Tibial nerve (tissue), 4 donors: ENCODE data around the gene NAA38. TPM values are rescaled to one million over a fixed set of nuclear protein-coding genes. Genes with fewer than 3 reads are reported as not detected.

Experiments used
- DNase-seq, 2 donors: peaks; one replicate each; pipeline ENCODE4 v3.0.0-alpha.2; 2019; ENCODE audit warnings: low spot score in 2 of 2
- H3K27ac ChIP-seq, 4 donors: fragments of 200-600 bp; sonication (generic) in 3 of 4; one replicate each; pipeline ENCODE4 v1.5.1; 2017 to 2019; ENCODE audit warnings: mild to moderate bottlenecking in 1 of 4
- H3K27me3 ChIP-seq, 2 donors: fragments of 200-600 bp; sonication (generic) in 1 of 2; one replicate each; pipeline versions ENCODE4 v1.5.1 to v1.6.0; 2017 to 2019
- H3K36me3 ChIP-seq, 3 donors: fragments of 200-600 bp; sonication (generic); one replicate each; pipeline ENCODE4 v1.5.1; 2018 to 2019
- H3K4me1 ChIP-seq, 4 donors: fragments of 200-600 bp; sonication (generic) in 3 of 4; one replicate each; pipeline ENCODE4 v1.5.1; 2017 to 2019
- H3K4me3 ChIP-seq, 4 donors: fragments of 200-600 bp; sonication (generic) in 3 of 4; one replicate each; pipeline ENCODE4 v1.5.1; 2017 to 2019; ENCODE audit warnings: mild to moderate bottlenecking in 1 of 4, moderate library complexity in 1 of 4
- H3K9me3 ChIP-seq, 4 donors: fragments of 200-600 bp; sonication (generic) in 3 of 4; one replicate each; pipeline ENCODE4 v1.5.1; 2017 to 2019
- EP300 ChIP-seq, 2 donors: sonication (generic); formaldehyde crosslinking; IDR thresholded peaks; one replicate each; pipeline ENCODE4 v1.6.1; 2017; ENCODE audit warnings: antibody characterized with exemption in 2 of 2, mild to moderate bottlenecking in 1 of 2
- POLR2A ChIP-seq, 2 donors: fragments of 450-650 bp; IDR thresholded peaks; one replicate each; pipeline ENCODE4 v1.6.1; 2017; ENCODE audit warnings: antibody characterized with exemption in 2 of 2, mild to moderate bottlenecking in 2 of 2, moderate library complexity in 2 of 2
- WGBS, 2 donors: methylation state at CpG; one replicate each; pipeline ENCODE4 v1.1.5; 2018; 5-methylcytosine and 5-hydroxymethylcytosine counted together
- total RNA-seq, 4 donors: library from RNA; depleted of rRNA; stranded (reverse); fragments of >200 nt; gene quantifications; one replicate each; pipeline ENCODE4 v1.1.0, GENCODE V29; 2016
- TF ChIP-seq, protein P1 (sequence below), 5 experiments: fragments of 200-600 bp in 3 of 5; fragments of 450-650 bp in 2 of 5; sonication (generic) in 3 of 5; IDR thresholded peaks; one replicate each; pipeline ENCODE4 v1.5.1; 2016 to 2019; ENCODE audit warnings: antibody characterized with exemption in 5 of 5, mild to moderate bottlenecking in 3 of 5, moderate library complexity in 2 of 5

The NAA38 gene
- total RNA-seq, 4 donors from 2014 or later: 104 to 198 (median 167) TPM

DNA sequence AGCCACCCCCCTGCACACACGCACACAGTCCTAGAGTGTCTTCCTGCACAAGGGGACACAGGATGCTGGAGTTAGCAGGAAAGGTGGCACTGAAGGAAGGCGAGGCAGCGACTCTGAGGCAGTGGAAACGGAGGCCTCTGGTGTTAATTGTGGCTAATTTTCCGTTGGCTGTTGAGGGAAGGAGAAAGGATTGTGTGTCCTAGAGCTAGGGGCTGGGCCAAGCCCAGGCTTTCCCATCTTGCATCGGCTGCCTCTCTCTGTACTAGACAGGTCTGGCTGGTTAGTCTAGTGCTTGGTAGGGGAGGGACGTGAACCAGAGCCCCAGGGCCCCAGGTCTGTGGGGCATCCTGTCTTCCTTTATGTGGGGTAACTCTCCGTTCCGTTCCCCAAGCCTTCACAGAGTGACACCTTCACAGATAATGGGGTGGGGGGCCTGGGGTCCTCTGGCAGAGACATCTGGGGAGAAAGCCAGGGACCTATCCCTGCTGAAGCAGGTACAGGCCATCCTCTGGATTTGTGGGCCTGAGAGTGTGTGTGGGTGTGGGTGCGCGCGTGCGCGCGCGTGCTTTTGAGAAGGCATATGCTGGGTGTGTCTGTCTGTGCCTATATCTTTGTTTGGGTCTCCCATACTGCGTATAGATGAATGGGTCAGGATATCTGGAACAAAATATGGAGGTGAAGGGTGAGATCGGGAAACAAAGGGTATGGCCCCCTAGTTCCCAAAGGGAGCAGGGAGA, 31.0 kb upstream of the NAA38 start, which contains the start of gene CHD3:
CHD3 (plus strand) TSS at position 606 of the 737 bp plus-strand sequence. CDS start 212 bp downstream, outside the sequence.
- Histone ChIP-seq H3K4me1 (peaks cover 0 to 56% (median 42%) of the 10 kb centered on the region in 4 donors), H3K27me3 (no peaks in the 10 kb centered on the region), H3K27ac (peak within 1 kb of the TSS; percentile 79 to 97 (median 94)), H3K36me3 (peaks cover 0 to 21% (median 0%) of the 10 kb centered on the region in 3 donors), H3K9me3 (no peaks in the 10 kb centered on the region), H3K4me3 (peak within 1 kb of the TSS; percentile 20 to 89 (median 80))
- DNase-seq: no peak
- WGBS, 2 donors: 34 to 40% methylated on average over 17 to 18 of the region's 18 CpGs
- TF ChIP-seq, protein P1, sequence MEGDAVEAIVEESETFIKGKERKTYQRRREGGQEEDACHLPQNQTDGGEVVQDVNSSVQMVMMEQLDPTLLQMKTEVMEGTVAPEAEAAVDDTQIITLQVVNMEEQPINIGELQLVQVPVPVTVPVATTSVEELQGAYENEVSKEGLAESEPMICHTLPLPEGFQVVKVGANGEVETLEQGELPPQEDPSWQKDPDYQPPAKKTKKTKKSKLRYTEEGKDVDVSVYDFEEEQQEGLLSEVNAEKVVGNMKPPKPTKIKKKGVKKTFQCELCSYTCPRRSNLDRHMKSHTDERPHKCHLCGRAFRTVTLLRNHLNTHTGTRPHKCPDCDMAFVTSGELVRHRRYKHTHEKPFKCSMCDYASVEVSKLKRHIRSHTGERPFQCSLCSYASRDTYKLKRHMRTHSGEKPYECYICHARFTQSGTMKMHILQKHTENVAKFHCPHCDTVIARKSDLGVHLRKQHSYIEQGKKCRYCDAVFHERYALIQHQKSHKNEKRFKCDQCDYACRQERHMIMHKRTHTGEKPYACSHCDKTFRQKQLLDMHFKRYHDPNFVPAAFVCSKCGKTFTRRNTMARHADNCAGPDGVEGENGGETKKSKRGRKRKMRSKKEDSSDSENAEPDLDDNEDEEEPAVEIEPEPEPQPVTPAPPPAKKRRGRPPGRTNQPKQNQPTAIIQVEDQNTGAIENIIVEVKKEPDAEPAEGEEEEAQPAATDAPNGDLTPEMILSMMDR (IDR thresholded peaks at IDR 0.05): no peak
- no peak for TF ChIP-seq POLR2A (IDR thresholded peaks at IDR 0.05)
- TF ChIP-seq EP300 (IDR thresholded peaks at IDR 0.05): no peak

DNA sequence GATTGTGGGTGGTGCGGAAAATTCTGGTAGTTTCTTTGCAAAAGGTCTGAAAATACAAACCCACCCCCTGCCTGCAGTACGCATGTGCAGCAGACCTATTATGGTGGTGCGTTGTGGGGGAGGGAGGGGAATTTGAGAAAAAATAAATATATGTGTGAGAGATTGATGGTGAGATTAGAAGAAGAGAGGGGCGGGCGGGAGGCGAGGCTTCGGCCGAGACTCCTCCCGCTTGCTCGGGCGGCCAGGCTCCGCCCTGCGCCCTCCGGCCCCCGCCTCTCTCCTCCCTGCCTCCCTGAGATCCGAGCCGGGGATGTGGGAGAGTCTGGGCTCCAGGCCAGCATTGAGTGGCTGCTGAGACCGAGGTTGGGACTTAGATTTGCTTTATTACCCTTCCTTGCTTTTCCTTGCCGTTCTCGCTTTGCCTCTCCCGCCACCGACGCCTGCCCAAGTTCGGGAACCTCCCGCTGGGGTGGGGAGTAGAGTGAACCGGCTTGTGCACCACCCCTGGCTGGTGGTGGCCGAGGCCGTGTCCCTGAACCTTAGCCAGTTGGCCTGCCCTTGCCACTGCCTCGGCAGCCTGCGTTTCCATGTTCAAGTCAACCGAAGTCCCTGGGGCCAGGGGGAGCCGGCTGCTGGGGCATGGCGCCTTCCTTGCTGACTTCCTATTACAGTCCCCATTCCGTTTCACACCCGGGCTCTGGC, 30.3 kb upstream of the NAA38 start:
- DNase-seq: peak; percentile 86 to 89
- peak; percentile 44 to 79 for TF ChIP-seq EP300 (IDR thresholded peaks at IDR 0.05)
- TF ChIP-seq, protein P1 (IDR thresholded peaks at IDR 0.05): peak in 1 of 5 experiments; percentile 25
- peak in 1 of 2 donors; percentile 59 for TF ChIP-seq POLR2A (IDR thresholded peaks at IDR 0.05)
- Histone ChIP-seq H3K36me3 (peaks cover 0 to 18% (median 0%) of the 10 kb centered on the region in 3 donors), H3K27me3 (no peaks in the 10 kb centered on the region), H3K27ac (peak overlapping the region; percentile 79 to 97 (median 94)), H3K4me1 (peaks cover 0 to 63% (median 46%) of the 10 kb centered on the region in 4 donors), H3K4me3 (peak overlapping the region; percentile 47 to 89 (median 80)), H3K9me3 (no peaks in the 10 kb centered on the region)
- 1% methylated on average over 35 of the region's 35 CpGs for WGBS, 2 donors

DNA sequence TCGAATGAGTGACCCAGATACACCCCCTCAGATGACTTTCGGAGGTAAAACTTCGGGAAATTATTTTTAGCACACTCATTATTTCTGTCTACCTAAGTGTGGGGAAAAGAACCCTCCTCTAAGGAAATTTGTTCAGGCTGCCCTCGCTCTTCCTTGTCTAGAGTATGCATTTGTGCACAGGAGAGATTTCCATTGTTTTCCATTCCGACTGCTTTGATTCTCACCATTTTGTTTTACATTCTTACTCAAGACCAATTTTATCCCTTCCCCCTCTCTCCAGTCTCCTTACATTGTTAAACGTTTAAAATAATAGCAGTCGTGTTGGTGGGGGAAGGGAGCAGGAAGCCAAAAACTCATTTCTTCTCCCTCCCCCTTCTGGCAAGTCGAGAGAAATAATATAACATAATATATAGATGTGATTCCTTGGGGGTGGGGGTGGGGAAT, 29.7 kb upstream of the NAA38 start:
- TF ChIP-seq, protein P1 (IDR thresholded peaks at IDR 0.05): no peak
- TF ChIP-seq POLR2A (IDR thresholded peaks at IDR 0.05) (no peak), EP300 (IDR thresholded peaks at IDR 0.05) (no peak)
- Histone ChIP-seq H3K27ac (peak overlapping the region; percentile 79 to 97 (median 94)), H3K9me3 (no peaks in the 10 kb centered on the region), H3K27me3 (no peaks in the 10 kb centered on the region), H3K4me1 (peaks cover 0 to 69% (median 47%) of the 10 kb centered on the region in 4 donors), H3K4me3 (peak overlapping the region; percentile 47 to 89 (median 80)), H3K36me3 (peaks cover 0 to 16% (median 0%) of the 10 kb centered on the region in 3 donors)
- no peak for DNase-seq
- 2 to 3% methylated on average over 8 of the region's 8 CpGs for WGBS, 2 donors

DNA sequence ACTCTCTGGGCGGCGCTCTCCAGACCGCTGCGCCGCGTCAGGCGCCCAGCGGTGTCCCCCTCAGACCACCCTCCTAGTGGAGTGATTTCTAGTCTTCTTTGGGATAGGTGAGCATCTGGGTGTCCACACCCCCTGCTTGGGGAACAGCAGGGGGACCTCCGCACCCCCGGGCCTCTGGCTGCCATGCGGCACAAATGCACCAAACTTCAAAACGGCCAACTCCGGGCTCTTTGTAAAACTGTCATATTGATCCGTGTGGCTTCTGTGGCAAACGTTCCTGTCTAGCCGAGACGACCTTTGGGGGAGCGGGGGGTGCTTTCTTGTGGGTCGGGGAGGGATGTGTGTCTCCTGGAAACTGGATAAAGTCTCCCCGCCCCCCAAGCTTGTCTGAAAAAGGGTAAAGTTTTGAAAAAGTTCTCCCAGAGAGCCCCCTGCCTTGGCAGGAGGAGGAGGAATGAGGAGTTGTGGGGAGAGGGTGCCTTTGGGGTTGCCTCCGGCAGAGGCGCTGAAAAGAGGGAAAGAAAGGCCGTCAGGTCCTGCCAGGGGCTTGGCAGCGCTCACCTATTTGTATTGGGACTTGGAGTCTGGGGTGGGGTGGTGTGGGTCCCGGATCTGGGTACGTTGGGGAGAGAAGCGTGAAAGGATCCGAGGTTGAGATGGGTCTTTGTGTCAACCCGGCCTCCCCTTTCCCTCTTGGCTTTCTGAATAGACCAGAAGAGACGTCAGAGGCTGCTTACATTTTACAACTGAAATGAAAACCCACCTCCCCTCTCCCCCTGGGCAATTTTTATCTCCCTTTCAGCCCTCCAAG, 29.1 kb upstream of the NAA38 start:
- H3K36me3 ChIP-seq: peaks cover 0 to 10% (median 0%) of the 10 kb centered on the region in 3 donors
- H3K4me1 ChIP-seq: peaks cover 0 to 75% (median 47%) of the 10 kb centered on the region in 4 donors
- H3K27ac ChIP-seq: peak overlapping the region; percentile 79 to 97 (median 94)
- no peaks in the 10 kb centered on the region for H3K9me3 ChIP-seq
- no peaks in the 10 kb centered on the region for H3K27me3 ChIP-seq
- DNase-seq: peak in 1 of 2 donors; percentile 33
- WGBS, 2 donors: 2 to 3% methylated on average over 25 to 30 of the region's 30 CpGs
- H3K4me3 ChIP-seq: peak overlapping the region; percentile 47 to 89 (median 80)
- TF ChIP-seq EP300 (IDR thresholded peaks at IDR 0.05) (no peak), POLR2A (IDR thresholded peaks at IDR 0.05) (peak in 1 of 2 donors; percentile 2)
